Hematopoietic multipotent progenitor cell treated with erythropoietin and hydrocortisone succinate and interleukin-3 and kit ligand, for 4 days (in vitro differentiated cells): Measurements from ENCODE around the gene SLC27A3.
A peak's percentile ranks its signal among the peaks of the same experiment; 100 is the strongest.
"Not testable (repeated sequence)": the region's sequence is repeated elsewhere in the genome, so short reads cannot be mapped to it uniquely, and the experiment has no call there.

Source experiments
- DNase-seq: peaks from one replicate; pipeline ENCODE4 v3.0.0-alpha.2; 2015

The SLC27A3 gene

DNA sequence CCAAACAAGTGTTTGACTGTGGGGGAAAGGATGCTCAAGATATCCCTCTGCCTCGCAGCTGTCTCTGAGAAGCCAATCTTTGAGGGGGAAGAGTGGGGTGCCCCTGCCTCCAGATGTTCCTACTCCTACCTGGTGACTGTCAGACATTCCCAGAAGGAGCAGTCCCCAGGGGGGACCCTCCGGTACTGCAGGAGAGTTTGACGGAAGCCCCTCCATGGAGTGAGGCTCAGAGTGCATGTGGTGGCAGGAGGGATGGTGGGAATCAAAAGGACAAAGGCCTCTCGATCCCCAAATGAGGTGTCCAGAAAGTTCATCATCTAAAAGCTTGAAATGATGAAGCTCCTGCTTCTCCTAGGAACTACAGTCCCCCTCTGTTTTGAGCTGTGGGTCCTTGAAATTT is 5.3 kb downstream of the SLC27A3 start:
- no peak for DNase-seq

DNA sequence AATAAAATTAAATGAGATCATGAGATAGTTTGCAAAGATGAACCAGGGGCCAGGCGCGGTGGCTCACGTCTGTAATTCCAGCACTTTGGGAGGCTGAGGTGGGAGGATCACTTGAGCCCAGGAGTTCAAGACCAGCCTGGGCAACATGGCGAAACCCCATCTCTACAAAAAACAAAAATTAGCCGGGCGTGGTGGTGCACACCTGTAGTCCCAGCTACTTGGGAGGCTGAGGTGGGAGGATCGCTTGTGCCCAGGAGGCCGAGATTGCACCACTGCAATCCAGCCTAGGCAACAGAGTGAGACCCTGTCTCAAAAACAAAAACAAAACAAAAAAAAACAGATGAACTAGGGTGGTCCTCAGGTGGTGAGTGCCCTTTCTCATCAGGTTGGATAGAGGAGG is 7.4 kb downstream of the SLC27A3 start:
- not testable (repeated sequence) for DNase-seq

DNA sequence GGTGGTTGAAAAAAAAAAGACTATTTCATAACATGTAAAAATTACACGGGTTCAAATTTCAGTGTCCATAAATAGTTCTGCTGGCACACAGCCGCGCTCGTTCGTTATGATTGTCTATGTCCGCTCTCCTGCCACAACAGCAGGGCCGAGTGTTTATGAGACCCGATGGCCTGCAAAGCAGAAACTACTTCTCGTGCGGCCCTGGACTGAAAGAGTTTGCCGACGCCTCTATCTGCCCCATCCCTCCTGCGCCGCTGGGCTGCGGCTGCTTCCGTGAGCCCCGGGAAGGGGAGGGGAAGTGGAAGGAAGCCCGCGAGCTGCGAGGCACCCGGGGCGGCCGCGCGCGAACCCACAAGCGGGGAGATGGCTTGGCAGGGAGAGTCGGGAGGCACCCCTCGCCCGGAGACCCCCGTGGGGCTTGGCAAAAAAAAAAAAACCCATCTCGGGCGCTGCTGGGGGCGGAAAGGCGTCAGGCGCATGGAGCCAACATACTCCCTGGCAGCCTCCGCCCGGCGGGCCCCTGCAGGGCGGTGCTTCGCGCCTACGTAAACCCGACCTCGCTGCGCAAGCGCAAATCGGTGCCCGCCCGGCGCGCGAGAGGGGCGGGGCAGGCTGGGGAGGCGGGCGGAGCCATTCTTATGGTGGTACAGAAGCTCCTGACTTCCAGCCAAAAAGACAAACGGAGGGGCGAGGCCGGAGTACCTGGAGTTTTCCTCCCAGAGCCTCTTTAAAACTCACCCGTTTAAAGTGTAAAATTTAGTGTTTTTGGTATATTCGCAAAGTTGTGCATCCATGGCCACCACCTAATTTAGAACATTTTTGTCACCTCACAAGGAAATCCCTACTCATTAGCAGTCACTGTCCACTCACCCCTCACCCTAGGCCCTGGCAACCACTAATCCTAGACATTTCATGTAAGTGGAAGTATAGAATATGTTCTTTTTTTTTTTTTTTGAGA is 8.3 kb downstream of the SLC27A3 start:
- peak; percentile 96 for DNase-seq

DNA sequence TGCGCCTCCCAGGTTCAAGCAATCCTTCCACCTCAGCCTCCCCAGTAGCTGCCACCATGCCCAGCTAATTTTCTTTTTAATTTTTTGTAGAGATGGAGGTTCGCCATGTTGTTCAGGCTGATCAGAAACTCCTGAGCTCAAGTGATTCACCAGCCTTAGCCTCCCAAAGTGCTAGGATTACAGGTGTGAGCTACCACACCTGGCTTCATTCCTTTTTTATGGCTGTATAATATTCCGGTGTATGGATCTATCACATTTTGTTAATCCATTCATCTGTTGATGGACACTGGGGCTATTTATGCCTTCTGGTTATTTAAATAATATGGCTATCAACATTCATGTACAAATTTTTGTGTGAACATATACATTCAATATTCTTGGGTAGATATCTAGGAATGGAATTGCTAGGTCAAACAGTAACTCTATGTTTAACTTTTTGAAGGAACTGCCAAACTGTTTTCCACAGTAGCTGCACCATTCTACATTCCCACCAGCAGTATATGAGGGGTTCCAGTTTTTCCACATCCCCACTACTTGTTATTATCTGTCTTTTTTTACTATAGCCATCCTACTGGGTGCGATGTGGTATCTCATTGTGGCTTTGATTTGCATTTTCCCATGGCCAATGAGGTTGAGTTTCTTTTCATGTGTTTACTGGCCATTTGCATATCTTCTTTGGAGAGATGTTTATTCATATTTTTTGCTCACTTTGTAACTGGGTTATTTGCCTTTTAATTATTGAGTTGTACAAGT is 11.0 kb downstream of the SLC27A3 start:
- no peak for DNase-seq

DNA sequence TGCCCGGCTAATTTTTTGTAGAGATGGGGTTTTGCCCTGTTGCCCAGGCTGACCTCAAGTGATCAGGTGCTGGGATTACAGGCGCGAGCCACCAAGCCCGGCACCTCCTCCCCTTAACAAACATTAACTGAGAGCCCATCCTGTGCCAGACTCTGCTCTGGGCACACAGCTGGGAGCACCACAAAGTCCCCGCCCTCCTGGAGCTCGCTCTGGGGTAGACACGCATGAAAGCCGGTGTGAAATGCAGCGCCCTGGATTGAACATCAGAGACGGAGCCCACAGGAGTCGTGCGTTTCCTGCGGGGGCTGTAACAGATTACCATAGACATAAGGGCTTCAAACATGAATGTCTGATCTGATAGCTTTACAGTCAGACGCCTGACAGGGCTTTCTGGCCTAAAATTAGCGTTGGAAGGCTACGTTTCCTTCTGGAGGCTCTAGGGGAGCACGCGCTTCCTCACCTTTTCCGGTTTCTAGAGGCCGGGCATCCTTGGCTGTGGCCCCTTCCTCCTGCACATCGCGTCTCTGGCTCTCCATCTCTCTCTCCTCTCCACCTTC is 14.3 kb downstream of the SLC27A3 start:
- peak; percentile 44 for DNase-seq

DNA sequence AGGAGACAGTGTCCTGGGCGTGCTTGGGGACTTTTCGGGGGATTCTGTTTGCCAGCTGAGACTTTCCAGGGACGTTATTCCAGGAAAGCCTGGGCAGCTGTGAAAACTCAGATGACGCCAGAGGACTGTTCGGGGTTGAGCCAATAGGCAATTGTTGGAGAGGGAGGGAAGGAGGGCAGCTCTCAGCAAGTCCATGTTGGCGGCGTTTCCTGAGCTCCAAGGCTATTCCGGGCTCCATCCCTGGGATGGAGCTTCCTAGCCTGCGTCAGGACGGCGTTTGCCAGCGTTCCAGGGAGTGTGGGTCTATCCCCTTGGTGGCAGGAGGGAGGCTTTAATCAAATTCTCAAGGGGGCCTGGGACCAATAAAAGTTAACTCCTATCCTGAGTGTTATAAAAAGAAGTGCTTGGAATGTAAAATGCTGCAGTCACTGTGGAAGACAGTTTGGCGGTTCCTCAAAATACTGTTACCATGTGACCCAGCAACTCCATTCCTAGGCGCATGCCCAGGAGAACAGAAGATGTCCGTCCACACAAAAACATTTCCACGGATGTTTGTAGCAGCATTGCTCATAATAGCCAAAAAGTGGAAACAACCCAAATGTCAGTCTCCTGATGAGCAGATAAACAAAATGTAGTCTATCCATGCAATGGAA is 15.2 kb downstream of the SLC27A3 start:
- DNase-seq = peak; percentile 72

DNA sequence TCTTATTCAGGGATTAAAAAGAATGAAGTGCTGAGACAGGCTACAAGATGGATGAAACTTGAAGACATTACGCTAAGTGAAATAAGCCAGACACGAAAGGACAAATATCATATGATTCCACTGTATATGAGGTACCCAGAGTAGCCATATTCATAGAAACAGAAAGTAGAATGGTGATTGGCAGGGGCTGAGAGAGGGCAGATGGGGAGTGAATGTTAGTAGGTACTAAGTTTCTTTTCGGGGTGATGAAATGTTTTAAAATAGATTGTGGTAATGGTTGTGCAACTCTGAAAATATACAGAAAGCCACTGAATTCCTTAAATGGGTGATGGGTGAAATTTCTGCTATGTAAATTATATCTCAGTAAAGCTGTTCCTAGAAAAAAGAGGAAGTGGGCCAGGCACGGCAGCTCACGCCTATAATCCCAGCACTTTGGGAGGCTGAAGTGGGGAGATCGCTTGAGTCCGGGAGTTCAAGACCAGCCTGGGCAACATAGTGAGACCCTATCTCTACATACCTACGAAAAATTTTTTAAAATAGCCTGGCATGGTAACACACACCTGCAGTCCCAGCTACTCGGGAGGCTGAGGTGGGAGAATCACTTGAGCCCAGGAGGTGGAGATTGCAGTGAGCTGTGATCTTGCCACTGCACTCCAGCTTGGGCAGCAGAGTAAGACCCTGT is 15.9 kb downstream of the SLC27A3 start:
- DNase-seq = peak; percentile 93

DNA sequence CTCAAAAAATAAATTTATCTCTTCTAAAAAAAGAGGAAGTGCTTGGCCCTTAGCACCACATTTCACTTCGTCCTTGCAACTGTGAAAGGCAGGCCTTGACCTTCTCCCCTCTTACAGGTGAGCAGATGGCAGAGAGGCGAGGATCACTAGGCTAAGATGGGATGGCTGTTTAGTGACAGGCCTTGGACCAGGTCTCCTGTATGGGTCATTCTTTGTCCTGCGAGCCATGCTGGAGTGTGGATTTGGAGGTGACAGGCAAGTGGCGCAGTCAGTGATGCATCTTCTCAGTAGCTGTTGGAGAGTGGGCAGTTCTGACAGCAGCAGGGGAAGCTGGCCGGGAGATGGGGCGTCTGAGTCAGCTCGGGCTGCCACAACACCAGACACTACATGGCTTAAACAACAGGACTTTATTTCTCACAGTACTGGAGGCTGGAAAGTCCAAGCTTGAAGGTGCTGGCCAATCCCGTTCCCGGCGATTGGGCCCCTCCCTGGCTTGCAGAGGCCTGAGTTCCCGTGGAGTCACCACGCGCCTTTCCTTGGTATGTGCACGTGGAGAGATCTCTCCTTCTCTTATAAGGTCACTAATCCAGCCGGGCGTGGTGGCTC is 16.5 kb downstream of the SLC27A3 start:
- peak; percentile 46 for DNase-seq

DNA sequence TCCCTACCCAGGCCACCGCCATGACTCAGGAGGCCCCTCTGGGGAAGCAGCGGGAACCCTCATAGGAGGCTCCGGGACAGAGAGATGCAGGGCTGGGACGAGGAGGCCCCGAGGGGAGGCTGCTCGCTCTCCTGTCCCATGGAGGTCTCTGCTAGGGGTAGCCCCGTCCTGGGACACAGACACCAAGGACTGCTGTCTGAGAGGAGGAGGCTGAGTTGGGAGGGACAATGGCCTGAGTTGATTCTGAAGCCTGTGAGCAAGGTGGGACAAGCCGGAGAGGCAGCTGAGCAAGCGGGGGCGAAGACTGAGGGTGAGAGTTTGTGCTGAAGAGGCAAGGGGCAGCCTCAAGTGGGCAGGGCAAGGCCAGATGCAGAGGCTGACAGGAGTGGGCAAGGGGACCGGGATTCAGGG is 17.4 kb downstream of the SLC27A3 start:
- no peak for DNase-seq

DNA sequence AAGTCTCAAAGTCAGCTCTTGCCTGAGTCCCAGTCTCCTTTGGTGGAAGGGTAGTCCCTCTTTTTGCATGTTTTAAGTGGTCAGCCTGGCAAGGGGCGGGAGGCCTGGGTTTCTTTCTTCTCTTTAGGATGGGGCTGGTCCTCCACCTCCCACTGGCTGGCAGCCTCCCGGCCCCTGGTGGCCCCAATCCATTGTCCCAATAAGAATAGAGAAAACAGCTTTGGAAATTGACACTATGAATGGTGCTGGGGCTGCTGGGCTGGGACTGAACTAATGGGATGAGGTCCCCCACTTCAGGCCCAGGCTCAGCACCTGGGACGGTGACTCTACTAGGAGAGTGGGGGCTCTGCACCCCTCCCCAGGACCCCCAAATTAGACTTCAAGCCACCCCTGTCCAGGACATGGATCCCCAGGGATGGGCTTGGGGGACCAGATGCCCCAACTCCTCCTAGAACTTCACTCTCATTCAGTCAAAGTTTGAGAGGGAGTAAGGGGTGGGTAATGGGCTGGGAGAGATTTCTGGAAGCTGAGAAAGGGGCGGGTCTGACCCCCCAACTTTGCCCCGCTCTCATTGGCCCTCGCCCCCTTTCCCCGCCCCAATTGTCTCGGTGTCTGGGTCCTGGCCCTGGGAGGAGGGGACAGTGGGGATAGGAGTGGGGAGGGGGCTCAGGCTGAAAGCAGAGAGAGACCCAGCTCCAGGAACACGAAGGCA is 18.2 kb downstream of the SLC27A3 start:
- DNase-seq = no peak

DNA sequence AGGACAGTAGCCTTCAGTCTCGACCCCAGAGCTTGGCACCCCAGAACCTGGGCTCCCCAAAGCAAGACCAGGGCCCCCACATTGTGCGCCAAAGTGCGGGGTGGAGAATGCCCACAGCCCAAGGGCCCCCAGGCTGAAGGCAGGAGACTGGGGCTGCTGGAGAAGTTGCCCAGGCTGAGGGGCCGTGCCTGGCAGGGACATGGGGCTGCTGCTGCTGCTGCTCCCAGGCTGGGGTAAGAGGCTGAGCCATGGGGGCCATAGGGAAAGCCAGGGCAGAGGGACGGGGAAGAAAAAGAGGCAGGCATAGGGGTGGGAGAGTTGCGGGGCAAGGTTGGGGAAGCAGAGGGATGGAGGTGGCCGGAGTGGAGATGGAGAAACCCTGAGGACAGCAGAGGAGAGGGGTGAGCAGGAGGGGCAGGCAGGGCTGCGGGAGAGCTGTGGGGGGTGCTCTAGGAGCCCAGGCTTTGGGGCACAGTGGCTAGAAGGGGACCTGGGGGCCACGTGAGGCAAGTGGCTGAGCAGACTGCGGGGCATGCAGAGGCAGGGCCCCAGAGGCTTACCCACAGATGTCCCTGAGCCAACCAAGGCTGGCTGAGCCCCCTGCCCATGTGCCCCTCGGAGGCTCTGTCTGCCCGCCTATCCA is 18.9 kb downstream of the SLC27A3 start:
- no peak for DNase-seq

DNA sequence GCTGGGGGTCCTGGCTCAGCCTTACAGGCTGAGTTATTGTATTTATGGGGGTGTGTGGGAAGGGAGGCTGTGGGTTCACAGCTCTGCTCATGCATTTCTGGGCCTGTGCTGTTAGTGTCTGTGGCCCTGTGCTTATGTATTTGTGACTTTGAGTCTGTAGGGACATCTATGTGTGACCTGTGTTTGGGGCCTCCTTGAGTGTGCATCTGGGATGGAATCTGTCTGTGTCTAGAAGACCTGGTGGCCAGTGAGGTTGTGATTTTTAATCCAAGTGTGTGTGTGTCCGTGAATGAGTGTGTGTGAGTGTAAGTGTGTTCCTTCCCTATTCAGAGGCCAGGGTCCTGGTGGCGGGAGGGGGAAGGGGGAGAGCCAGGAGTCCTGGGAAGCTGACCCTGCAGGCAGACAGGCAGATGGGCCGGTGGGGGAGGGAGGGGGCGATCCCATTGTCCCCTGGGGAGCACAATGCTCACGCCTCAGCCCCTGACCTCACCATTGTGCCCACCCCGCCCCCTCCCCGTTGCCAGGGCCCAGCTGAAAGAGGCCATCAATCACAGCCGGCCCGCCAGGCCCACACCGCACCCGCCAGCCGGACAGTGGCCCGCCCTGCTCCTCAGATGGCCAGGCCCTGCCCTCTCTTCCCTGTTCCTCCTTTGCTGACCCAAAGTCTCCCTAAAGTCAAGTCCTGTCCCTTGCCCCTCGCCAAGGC is 19.6 kb downstream of the SLC27A3 start:
- no peak for DNase-seq

DNA sequence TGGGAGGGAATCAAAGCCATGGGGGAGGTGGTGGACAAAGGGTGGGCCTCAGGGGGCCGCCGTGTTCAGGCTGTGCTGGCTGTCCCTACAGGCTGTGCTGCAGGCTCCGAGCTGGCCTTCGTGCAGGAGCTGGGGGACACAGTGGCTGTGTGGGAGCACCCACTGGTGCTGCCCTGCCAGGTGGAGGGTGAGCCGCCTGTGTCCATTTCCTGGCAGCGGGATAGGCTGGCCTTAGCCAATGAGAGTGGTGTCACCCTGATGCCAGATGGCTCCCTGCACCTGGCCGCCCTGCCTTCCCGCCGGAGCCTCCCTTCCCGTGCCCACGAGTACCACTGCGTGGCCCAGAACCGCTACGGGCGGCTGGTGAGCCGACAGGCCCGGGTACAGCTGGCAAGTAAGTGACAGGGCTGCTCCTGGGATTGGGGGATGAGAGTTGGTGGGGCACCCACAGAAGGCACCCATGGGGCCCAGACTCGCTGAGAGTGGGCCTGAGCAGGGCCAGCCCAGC is 20.2 kb downstream of the SLC27A3 start:
- no peak for DNase-seq

DNA sequence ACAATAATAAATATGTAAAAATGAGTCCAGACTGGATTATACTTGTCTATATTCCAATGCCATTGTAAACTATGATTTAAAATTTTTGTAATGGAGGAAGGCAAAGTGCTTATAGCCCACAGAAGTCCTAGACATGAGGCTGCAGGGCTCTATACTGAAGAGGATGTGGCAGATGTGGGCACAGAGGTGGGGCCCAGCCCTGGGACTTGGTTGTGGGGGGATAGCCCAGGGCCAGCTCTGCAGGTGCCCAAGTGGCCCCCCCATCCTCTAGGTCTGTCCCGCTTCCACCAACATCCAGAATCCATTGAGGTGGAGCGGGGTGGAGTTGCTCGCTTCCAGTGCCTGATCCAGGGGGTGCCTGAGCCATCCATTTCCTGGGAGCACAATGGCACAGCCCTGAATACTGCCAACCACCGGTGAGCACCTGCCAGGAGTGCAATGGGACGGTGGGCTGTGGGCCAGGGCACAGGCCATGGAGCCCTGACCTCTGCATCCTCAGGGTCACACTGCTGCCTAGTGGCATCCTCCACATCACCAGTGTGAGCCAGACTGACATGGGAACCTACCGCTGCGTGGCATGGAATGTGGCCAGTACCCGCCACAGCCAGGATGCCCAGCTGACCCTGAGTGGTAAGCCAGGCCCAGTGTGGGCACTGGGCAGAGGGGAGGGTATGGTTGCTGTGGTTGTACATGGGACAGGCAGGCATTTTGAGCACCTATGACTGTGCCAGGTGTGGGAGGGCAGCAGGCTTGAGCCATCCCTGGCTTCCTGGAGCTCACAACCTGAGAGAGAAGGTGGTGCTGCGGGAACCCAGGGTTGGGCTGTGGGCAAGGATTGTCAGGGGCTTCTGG is 21.0 kb downstream of the SLC27A3 start:
- DNase-seq = no peak

DNA sequence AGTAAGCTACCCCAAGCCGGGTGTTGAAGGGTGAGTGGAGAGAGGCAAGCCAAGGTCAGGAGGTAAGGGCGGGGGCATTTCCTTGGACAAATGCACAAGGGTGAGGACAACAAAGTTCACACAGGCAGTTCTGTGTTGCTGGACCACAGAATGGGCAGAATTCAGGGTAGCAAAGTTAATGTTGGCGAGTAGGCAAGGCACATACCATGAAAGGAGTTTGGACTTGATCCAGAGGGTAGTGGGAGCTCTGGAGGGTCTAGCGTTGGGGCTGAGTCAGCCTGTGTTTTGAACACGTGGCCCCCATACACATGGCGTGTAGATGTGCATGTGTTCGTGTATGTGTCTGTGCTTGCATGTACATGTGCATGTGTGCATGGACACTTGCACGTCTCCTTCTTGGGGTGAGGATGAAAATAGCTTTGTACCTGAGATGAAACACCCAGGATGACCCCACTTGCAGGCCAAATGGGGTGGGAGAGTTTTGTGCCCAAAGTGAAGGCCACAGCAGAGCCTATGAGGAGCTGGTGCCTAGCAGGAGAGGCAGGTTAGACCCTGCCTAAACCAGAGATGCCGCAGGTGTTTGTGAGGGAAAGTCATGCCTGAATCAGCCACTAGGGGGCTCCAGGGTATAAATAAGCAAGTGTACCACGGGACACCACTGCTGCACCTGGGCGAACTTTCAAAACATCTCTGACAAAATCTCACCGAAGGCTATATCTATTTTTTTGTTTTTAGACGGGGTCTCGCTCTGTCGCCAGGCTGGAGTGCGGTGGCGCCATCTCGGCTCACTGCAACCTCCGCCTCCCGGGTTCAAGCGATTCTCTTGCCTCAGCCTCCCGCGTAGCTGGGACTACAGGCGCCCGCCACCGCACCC is 21.8 kb downstream of the SLC27A3 start:
- DNase-seq = peak; percentile 89

DNA sequence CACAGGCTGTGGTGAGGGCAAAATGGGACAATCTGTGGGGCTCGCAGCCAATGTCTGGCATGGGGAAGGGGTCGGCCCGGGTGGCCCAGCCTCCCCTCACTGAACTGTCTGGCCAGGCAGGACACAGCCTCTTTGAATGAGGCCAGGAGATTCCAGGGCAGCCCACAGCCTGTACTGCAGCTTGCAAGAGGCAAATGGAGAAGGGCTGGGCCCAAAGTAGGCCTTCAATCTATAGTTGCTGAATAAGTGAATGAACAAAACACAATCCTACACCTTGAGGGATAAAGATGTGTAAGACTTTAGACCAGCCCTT is 23.2 kb downstream of the SLC27A3 start:
- DNase-seq = no peak

DNA sequence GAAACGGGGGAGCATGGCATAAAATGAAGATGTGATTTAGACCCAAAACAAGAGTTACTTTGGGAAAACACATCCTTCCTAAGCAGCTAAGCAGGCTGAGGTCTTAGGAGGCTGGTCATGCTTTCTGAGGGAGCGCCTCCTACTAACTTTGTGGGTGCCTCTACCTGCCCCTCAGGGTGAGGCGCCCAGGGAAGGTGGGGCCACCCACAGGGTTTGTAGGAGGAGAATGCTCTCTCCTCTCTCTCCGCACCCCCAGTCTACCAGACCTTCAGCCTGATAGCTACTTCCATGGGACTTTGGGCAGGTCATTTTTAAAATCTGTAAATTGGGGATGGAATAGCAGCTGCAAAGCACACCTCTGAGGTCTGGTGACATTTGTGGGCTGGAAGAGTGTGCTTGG is 23.8 kb downstream of the SLC27A3 start:
- DNase-seq = no peak
